Measurements from ENCODE around the gene PARN.
"Not testable (repeated sequence)": the region's sequence is repeated elsewhere in the genome, so short reads cannot be mapped to it uniquely, and the experiment has no call there.

The PARN gene

GRCh38 chr16:14574698-14575415 is 55.2 kb downstream of the PARN start:
- not testable (repeated sequence) for DNase-seq (ENCODE audit: low read depth in 3 of 3, low spot score in 1 of 3)

GRCh38 chr16:14572535-14572934 is 57.5 kb downstream of the PARN start:
- no peak for DNase-seq (ENCODE audit: low read depth in 3 of 3, low spot score in 1 of 3)

- DNase-seq (ENCODE audit: low read depth in 3 of 3, low spot score in 1 of 3), result no peak
Observed at GRCh38 chr16:14569213-14569612, 60.8 kb downstream of the PARN start.

GRCh38 chr16:14566599-14566998 is 63.5 kb downstream of the PARN start:
- DNase-seq (ENCODE audit: low read depth in 3 of 3, low spot score in 1 of 3), result no peak

- DNase-seq (ENCODE audit: low read depth in 3 of 3, low spot score in 1 of 3), result no peak
Observed at GRCh38 chr16:14565688-14566025, 64.4 kb downstream of the PARN start.

- DNase-seq (ENCODE audit: low read depth in 3 of 3, low spot score in 1 of 3), result no peak
Observed at GRCh38 chr16:14564861-14565687, 65.0 kb downstream of the PARN start.

- DNase-seq (ENCODE audit: low read depth in 3 of 3, low spot score in 1 of 3), result no peak
Observed at GRCh38 chr16:14564323-14564722, 65.7 kb downstream of the PARN start.

GRCh38 chr16:14562691-14563491 is 67.2 kb downstream of the PARN start:
- DNase-seq (ENCODE audit: low read depth in 3 of 3, low spot score in 1 of 3), result no peak

- no peak for DNase-seq (ENCODE audit: low read depth in 3 of 3, low spot score in 1 of 3)
Observed at GRCh38 chr16:14560523-14560922, 69.5 kb downstream of the PARN start.

GRCh38 chr16:14559809-14560241 is 70.2 kb downstream of the PARN start:
- DNase-seq (ENCODE audit: low read depth in 3 of 3, low spot score in 1 of 3), result no peak

- DNase-seq (ENCODE audit: low read depth in 3 of 3, low spot score in 1 of 3), result no peak
Observed at GRCh38 chr16:14553447-14553846, 76.6 kb downstream of the PARN start.

- DNase-seq (ENCODE audit: low read depth in 3 of 3, low spot score in 1 of 3), result no peak
Observed at GRCh38 chr16:14549789-14550153, 80.3 kb downstream of the PARN start.

GRCh38 chr16:14548933-14549788 is 80.9 kb downstream of the PARN start:
- DNase-seq (ENCODE audit: low read depth in 3 of 3, low spot score in 1 of 3), result no peak

GRCh38 chr16:14545346-14545884 is 84.6 kb downstream of the PARN start:
- no peak for DNase-seq (ENCODE audit: low read depth in 3 of 3, low spot score in 1 of 3)

GRCh38 chr16:14544846-14545245 is 85.2 kb downstream of the PARN start:
- DNase-seq (ENCODE audit: low read depth in 3 of 3, low spot score in 1 of 3), result not testable (repeated sequence)

GRCh38 chr16:14539631-14540030 is 90.4 kb downstream of the PARN start:
- no peak for DNase-seq (ENCODE audit: low read depth in 3 of 3, low spot score in 1 of 3)

- no peak for DNase-seq (ENCODE audit: low read depth in 3 of 3, low spot score in 1 of 3)
Observed at GRCh38 chr16:14539156-14539555, 90.9 kb downstream of the PARN start.

GRCh38 chr16:14538604-14539003 is 91.5 kb downstream of the PARN start:
- no peak for DNase-seq (ENCODE audit: low read depth in 3 of 3, low spot score in 1 of 3)

GRCh38 chr16:14531613-14532012 is 98.4 kb downstream of the PARN start:
- DNase-seq (ENCODE audit: low read depth in 3 of 3, low spot score in 1 of 3), result no peak

GRCh38 chr16:14531101-14531500 is 99.0 kb downstream of the PARN start:
- DNase-seq (ENCODE audit: low read depth in 3 of 3, low spot score in 1 of 3), result no peak

- no peak for DNase-seq (ENCODE audit: low read depth in 3 of 3, low spot score in 1 of 3)
Observed at GRCh38 chr16:14530046-14530445, 100.0 kb downstream of the PARN start.
